SK-N-SH treated with all-trans-retinoic acid at 6 μM for 48 hours (cell line): ENCODE data around the gene CHAC2.

Experiments
- ATAC-seq: fragments of 200-7000 bp; cut with Tn5 transposase; 3 replicates; pipeline ENCODE4 v1.9.1; 2020; ENCODE audit warnings: mild to moderate bottlenecking, moderate library complexity
- ARNTL ChIP-seq: fragments of 450-650 bp; formaldehyde crosslinking; IDR thresholded peaks from 2 replicates; pipeline ENCODE4 v1.5.0; 2020; ENCODE audit warnings: low read depth, mild to moderate bottlenecking, moderate library complexity, borderline replicate concordance
- BACH2 ChIP-seq: fragments of 250-450 bp; sonication (Bioruptor Pico); IDR thresholded peaks from 2 replicates; pipeline ENCODE4 v1.9.0; 2021; ENCODE audit warnings: mild to moderate bottlenecking, borderline replicate concordance
- CSDC2 ChIP-seq: fragments of 250-450 bp; sonication (Bioruptor Pico); IDR thresholded peaks from 2 replicates; pipeline ENCODE4 v1.5.0; 2020; ENCODE audit warnings: mild to moderate bottlenecking, moderate library complexity
- ESRRG ChIP-seq: fragments of 250-450 bp; sonication (Bioruptor Pico); IDR thresholded peaks from 2 replicates; pipeline ENCODE4 v1.6.1; 2021; ENCODE audit warnings: mild to moderate bottlenecking
- GLIS3 ChIP-seq: fragments of 250-450 bp; sonication (Bioruptor Pico); IDR thresholded peaks from 2 replicates; pipeline ENCODE4 v1.5.0; 2020; ENCODE audit warnings: mild to moderate bottlenecking, moderate library complexity
- ISL1 ChIP-seq: fragments of 250-450 bp; sonication (Bioruptor Pico); IDR thresholded peaks from 2 replicates; pipeline ENCODE4 v2.1.2; 2022; ENCODE audit warnings: mild to moderate bottlenecking, moderate library complexity
- PPARA ChIP-seq: fragments of 250-450 bp; sonication (Bioruptor Pico); IDR thresholded peaks from 2 replicates; pipeline ENCODE4 v1.5.0; 2020; ENCODE audit warnings: mild to moderate bottlenecking, borderline replicate concordance
- RARB ChIP-seq: fragments of 250-450 bp; sonication (Bioruptor Pico); IDR thresholded peaks from 2 replicates; pipeline ENCODE4 v1.8.0; 2021; ENCODE audit warnings: mild to moderate bottlenecking, moderate library complexity
- SNAI2 ChIP-seq: fragments of 250-450 bp; sonication (Bioruptor Pico); IDR thresholded peaks from 2 replicates; pipeline ENCODE4 v1.5.0; 2020; ENCODE audit warnings: mild to moderate bottlenecking, moderate library complexity
- TCF4 ChIP-seq: fragments of 250-450 bp; sonication (Bioruptor Pico); IDR thresholded peaks from 2 replicates; pipeline ENCODE4 v1.8.0; 2021; ENCODE audit warnings: mild to moderate bottlenecking, moderate library complexity, borderline replicate concordance
- TOX ChIP-seq: fragments of 250-450 bp; sonication (Bioruptor Pico); IDR thresholded peaks from 2 replicates; pipeline ENCODE4 v1.8.0; 2021; ENCODE audit warnings: mild to moderate bottlenecking, moderate library complexity, borderline replicate concordance
- ZC3H10 ChIP-seq: fragments of 250-450 bp; sonication (Bioruptor Pico); IDR thresholded peaks from 2 replicates; pipeline ENCODE4 v1.5.1; 2021; ENCODE audit warnings: mild to moderate bottlenecking, moderate library complexity
- ZFP3 ChIP-seq: fragments of 250-450 bp; sonication (Bioruptor Pico); IDR thresholded peaks from 2 replicates; pipeline ENCODE4 v1.5.0; 2020; ENCODE audit warnings: mild to moderate bottlenecking, moderate library complexity
- ZFP30 ChIP-seq: fragments of 450-650 bp; formaldehyde crosslinking; IDR thresholded peaks from 2 replicates; pipeline ENCODE4 v1.5.0; 2022; ENCODE audit warnings: mild to moderate bottlenecking, moderate library complexity
- ZNF565 ChIP-seq: fragments of 450-650 bp; formaldehyde crosslinking; conservative IDR thresholded peaks from 2 replicates; pipeline ENCODE4 v1.5.0; 2020; ENCODE audit warnings: low read depth, mild to moderate bottlenecking, moderate library complexity
- ZNF70 ChIP-seq: fragments of 450-650 bp; formaldehyde crosslinking; IDR thresholded peaks from 2 replicates; pipeline ENCODE4 v1.5.0; 2020; ENCODE audit warnings: mild to moderate bottlenecking, moderate library complexity
- ZNF8 ChIP-seq: fragments of 450-650 bp; formaldehyde crosslinking; IDR thresholded peaks from 2 replicates; pipeline ENCODE4 v1.5.0; 2020; ENCODE audit warnings: mild to moderate bottlenecking, moderate library complexity
- TF ChIP-seq, protein P1 (sequence below): fragments of 250-450 bp; sonication (Bioruptor Pico); IDR thresholded peaks from 2 replicates; pipeline ENCODE4 v1.5.0; 2020; ENCODE audit warnings: mild to moderate bottlenecking, moderate library complexity
- TF ChIP-seq, protein P2 (sequence below): fragments of 250-450 bp; sonication (Bioruptor Pico); IDR thresholded peaks from 2 replicates; pipeline ENCODE4 v1.5.1; 2020; ENCODE audit warnings: low read depth, mild to moderate bottlenecking, moderate library complexity
- TF ChIP-seq, protein P3 (sequence below): fragments of 250-450 bp; sonication (Bioruptor Pico); IDR thresholded peaks from 2 replicates; pipeline ENCODE4 v1.5.1; 2021; ENCODE audit warnings: mild to moderate bottlenecking, moderate library complexity
- TF ChIP-seq, protein P4 (sequence below): fragments of 250-450 bp; sonication (Bioruptor Pico); IDR thresholded peaks from 2 replicates; pipeline ENCODE4 v1.8.0; 2021; ENCODE audit warnings: low read depth, mild to moderate bottlenecking, moderate library complexity, borderline replicate concordance

Gene CHAC2

DNA sequence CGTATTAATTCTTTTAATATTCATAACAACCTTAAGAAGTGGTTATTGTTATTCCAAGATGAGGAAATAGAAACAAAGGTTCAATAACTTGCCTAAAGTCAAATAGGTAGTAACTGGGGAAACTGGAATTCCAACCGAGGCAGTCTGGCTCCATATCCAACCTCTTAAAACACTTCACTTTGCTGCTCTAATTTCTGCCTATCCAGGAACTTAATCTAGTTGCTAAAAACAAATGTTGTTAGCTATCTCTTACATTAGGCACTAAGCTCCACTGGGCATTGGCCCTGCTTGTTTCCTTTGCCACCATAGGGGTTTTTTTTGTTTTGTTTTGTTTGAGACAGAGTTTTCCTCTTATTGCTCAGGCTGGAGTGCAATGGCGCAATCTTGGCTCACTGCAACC is 44.0 kb downstream of the CHAC2 start:
- ATAC-seq: no peak

DNA sequence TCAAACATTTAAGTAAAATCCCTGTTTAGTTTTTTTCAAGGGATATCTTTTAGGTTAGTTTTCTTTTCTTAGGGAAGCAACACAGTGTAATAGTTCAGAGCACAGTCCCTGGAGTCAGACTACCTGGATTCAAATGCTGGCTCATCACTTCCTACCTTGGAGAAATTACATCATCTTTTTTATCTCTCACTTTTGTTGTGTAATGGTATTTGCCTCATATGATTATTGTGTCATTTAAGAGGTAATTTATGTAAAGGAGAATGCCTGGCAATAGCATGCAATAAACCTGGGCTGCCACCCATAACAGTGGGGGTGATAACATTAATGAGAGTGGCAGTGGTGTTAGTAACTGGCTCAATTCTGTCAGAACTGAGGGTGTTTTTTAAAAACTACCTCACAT is 45.5 kb downstream of the CHAC2 start:
- ATAC-seq: no peak
- TF ChIP-seq ZFP30 (CRISPR knock-in tag): no peak
- TF ChIP-seq, protein P1, sequence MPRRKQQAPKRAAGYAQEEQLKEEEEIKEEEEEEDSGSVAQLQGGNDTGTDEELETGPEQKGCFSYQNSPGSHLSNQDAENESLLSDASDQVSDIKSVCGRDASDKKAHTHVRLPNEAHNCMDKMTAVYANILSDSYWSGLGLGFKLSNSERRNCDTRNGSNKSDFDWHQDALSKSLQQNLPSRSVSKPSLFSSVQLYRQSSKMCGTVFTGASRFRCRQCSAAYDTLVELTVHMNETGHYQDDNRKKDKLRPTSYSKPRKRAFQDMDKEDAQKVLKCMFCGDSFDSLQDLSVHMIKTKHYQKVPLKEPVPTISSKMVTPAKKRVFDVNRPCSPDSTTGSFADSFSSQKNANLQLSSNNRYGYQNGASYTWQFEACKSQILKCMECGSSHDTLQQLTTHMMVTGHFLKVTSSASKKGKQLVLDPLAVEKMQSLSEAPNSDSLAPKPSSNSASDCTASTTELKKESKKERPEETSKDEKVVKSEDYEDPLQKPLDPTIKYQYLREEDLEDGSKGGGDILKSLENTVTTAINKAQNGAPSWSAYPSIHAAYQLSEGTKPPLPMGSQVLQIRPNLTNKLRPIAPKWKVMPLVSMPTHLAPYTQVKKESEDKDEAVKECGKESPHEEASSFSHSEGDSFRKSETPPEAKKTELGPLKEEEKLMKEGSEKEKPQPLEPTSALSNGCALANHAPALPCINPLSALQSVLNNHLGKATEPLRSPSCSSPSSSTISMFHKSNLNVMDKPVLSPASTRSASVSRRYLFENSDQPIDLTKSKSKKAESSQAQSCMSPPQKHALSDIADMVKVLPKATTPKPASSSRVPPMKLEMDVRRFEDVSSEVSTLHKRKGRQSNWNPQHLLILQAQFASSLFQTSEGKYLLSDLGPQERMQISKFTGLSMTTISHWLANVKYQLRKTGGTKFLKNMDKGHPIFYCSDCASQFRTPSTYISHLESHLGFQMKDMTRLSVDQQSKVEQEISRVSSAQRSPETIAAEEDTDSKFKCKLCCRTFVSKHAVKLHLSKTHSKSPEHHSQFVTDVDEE: no peak
- no peak for TF ChIP-seq ZC3H10 (CRISPR knock-in tag)
- TF ChIP-seq, protein P2, sequence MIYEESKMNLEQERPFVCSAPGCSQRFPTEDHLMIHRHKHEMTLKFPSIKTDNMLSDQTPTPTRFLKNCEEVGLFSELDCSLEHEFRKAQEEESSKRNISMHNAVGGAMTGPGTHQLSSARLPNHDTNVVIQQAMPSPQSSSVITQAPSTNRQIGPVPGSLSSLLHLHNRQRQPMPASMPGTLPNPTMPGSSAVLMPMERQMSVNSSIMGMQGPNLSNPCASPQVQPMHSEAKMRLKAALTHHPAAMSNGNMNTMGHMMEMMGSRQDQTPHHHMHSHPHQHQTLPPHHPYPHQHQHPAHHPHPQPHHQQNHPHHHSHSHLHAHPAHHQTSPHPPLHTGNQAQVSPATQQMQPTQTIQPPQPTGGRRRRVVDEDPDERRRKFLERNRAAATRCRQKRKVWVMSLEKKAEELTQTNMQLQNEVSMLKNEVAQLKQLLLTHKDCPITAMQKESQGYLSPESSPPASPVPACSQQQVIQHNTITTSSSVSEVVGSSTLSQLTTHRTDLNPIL (CRISPR knock-in tag): no peak
- no peak for TF ChIP-seq ISL1 (CRISPR knock-in tag)
- TF ChIP-seq, all 23 proteins: peak for 0

More for the DNA sequence above, 44.0 kb downstream of the CHAC2 start:
- TF ChIP-seq, protein P3, sequence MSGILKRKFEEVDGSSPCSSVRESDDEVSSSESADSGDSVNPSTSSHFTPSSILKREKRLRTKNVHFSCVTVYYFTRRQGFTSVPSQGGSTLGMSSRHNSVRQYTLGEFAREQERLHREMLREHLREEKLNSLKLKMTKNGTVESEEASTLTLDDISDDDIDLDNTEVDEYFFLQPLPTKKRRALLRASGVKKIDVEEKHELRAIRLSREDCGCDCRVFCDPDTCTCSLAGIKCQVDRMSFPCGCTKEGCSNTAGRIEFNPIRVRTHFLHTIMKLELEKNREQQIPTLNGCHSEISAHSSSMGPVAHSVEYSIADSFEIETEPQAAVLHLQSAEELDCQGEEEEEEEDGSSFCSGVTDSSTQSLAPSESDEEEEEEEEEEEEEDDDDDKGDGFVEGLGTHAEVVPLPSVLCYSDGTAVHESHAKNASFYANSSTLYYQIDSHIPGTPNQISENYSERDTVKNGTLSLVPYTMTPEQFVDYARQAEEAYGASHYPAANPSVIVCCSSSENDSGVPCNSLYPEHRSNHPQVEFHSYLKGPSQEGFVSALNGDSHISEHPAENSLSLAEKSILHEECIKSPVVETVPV: no peak

DNA sequence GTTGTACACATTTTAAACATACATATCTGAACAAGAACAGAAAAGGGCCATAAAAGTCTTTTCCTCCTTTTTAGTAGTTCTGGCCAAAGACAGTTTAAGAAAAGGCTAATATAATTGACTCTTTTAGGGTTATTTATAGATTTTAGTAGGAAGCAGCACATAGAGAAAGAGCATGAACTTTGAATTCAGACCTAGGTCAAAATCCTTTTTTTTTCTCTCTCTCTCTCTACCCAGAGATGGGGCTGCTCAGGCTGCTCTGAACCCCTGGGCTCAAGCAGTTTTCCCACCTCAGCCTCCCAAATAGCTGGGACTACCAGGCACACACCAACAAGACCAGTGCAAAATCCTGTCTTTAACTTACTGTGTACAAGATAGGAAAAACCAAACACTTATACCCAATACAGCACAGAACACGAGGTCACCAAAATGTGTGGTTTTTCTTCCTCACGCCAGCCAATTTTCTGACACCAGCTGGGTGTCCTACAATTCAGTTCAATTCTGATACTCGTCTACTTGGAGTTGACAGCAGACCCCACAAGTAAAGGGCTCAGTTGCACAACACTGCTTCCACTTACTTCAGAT is 51.3 kb downstream of the CHAC2 start:
- ATAC-seq: no peak
- TF ChIP-seq SNAI2 (no peak), GLIS3 (no peak), ZC3H10 (CRISPR knock-in tag) (no peak), ZFP30 (CRISPR knock-in tag) (no peak), ISL1 (CRISPR knock-in tag) (no peak), PPARA (CRISPR knock-in tag) (no peak), ARNTL (CRISPR knock-in tag) (no peak), ZNF70 (CRISPR knock-in tag) (no peak), BACH2 (CRISPR knock-in tag) (no peak)
- TF ChIP-seq, all 23 proteins: peak for 0

DNA sequence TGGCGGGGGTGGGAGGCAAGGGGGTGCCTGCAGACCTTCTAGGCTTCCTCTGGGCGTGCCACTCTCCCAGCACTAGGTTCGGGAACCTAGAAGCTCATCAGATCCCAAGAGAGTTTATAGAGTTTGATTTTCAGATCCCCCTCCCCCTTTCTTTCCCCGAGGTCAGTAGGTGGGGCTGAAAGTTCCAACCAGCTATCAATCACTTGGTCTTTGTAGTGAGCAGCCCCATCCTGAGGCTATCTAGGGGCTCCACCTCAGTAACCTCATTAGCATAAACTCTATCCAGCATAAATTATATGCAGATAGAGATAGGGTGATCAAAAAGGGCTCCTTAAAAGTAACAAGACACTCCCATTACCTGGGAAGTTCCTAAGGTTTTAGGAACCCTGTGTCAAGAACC is 52.0 kb downstream of the CHAC2 start:
- ATAC-seq: no peak
- TF ChIP-seq TCF4 (CRISPR knock-in tag) (no peak), ZNF8 (CRISPR knock-in tag) (no peak), CSDC2 (CRISPR knock-in tag) (no peak), GLIS3 (no peak), ISL1 (CRISPR knock-in tag) (no peak), BACH2 (CRISPR knock-in tag) (no peak), ARNTL (CRISPR knock-in tag) (no peak), ESRRG (no peak), ZNF70 (CRISPR knock-in tag) (no peak), SNAI2 (no peak), ZFP3 (CRISPR knock-in tag) (no peak), RARB (CRISPR knock-in tag) (no peak), ZNF565 (CRISPR knock-in tag) (no peak), PPARA (CRISPR knock-in tag) (no peak), ZFP30 (CRISPR knock-in tag) (no peak), TOX (no peak), ZC3H10 (CRISPR knock-in tag) (no peak)
- TF ChIP-seq, protein P3: no peak
- TF ChIP-seq, protein P1: no peak
- TF ChIP-seq, protein P4, sequence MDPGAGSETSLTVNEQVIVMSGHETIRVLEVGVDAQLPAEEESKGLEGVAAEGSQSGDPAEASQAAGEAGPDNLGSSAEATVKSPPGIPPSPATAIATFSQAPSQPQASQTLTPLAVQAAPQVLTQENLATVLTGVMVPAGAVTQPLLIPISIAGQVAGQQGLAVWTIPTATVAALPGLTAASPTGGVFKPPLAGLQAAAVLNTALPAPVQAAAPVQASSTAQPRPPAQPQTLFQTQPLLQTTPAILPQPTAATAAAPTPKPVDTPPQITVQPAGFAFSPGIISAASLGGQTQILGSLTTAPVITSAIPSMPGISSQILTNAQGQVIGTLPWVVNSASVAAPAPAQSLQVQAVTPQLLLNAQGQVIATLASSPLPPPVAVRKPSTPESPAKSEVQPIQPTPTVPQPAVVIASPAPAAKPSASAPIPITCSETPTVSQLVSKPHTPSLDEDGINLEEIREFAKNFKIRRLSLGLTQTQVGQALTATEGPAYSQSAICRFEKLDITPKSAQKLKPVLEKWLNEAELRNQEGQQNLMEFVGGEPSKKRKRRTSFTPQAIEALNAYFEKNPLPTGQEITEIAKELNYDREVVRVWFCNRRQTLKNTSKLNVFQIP: no peak
